Activated CD4-positive, alpha-beta T cell treated with anti-CD3 and anti-CD28 coated beads for 48 hours (primary cell): ENCODE data around the gene MNAT1.
"Not testable (repeated sequence)": the region's sequence is repeated elsewhere in the genome, so short reads cannot be mapped to it uniquely, and the experiment has no call there.

Experiments used
- DNase-seq: peaks from one replicate; pipeline ENCODE4 v3.0.0-alpha.2; 2020

The MNAT1 gene

DNA sequence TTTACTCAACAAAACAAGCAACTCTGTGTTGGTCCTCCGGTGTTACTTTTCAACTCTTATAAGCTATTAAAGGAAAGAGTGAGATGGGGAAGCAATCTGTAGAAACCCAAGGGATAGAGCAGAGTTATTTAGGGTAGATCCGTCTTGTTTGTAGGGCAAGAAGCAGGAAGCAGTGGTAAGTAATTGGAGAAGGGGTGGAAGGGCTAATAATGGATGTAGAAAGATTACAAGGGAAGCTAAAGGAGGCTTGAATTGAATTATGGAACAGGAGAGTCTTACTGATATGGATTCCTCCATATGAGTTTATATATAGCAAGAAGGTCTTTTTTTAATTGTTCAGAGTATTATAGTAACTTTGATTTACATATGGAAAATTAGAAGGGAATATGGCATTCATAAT is 72.7 kb downstream of the MNAT1 start:
- no peak for DNase-seq

DNA sequence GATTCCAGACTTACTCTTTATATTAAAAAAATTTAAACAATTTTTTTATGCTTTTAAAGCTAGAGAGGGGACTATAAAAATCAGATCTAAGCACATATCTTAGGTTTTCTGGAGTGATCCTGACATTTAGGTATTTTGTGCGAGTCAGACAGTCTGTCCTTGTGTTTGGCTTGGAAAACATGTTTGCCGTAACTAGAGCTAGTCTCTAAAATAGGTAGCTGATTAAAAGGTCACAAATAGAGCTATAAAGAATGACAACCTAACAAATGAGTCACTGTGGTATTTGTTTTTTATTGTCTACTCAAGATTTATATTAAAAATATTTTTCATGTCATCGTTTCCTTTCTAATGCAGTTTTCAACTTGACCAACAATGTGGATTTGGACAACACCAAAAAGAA is 73.4 kb downstream of the MNAT1 start:
- no peak for DNase-seq

DNA sequence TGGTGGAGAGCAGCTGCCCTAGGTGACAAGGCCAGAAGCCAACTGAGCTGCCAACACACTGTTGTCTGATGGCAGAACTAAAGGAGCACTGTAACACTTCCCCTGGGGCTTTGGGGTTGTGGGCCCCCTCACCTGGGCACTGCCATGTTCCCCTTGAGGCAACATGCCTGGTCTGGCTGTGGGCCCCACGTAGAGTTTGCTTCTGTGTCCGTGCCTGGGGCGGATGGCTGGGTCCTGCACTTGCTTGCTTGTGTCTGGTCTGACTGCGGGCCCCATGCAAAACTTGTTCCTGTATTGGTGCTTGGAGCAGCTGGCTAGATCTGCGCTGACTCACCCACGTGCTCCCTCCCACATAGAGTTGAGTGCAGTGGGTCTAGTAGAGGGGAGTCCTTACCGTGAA is 78.4 kb downstream of the MNAT1 start:
- no peak for DNase-seq

- no peak for DNase-seq
Observed at GRCh38 chr14:60815371-60815770, 80.8 kb downstream of the MNAT1 start.

DNA sequence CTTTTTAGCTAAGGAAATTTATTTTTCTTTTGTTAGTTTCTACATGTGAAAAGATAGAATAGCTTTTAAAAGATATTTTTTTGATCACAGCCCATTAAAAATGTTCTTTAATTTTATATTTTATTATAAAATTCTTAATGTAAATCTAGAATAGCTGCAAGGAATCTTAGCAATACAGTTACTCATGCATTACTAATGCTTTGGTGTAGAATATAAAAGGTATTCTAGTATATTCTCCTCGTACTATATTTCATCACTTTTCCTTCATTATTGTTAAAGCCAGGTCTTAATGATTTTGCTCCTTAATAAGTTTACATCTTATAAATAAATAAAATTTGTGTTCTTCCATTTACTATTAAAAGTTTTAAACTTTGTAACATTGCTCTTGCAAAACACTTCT is 82.6 kb downstream of the MNAT1 start:
- no peak for DNase-seq

GRCh38 chr14:60819575-60819974 is 85.0 kb downstream of the MNAT1 start:
- DNase-seq, result no peak

- no peak for DNase-seq
Observed at GRCh38 chr14:60838601-60839000, 104.0 kb downstream of the MNAT1 start.

DNA sequence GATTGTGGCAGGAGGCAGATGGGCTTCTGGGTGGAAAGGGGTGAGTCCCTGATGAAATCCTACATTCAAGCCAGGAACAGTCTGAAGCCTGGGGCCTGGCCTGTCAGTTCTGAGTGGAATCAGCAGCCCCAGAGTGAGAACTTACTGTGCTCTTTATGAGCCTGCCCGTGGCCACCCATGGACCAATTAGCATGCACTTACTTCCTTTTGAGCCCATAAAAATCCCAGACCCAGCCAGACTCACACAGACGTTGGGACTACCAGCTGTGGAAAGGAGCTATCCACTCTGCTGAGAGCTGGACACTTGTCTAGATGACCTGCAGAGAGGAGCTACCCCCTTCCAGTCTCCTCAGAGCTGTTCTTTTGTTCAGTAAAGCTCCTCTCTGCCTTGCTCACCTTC is 104.5 kb downstream of the MNAT1 start:
- DNase-seq, result no peak

DNA sequence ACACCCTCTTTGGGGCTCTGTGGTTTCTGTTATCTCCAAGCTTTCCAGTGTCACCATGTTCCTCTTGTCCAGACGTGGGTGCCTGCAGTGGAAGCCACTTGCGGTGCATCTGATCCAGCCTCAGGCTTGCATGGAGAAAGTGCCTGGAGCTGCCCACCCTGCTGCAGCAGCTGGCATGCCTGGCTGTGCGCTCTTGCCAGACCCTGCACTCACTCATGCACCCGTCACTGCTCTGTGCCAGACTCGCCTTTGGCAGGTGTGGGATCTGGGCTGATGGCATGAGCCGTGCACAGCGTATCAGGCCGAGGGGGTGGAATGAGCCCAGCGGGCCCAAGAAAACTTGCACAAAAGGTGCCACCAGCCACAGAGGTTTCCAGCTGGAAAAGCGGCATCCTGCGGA is 105.1 kb downstream of the MNAT1 start:
- DNase-seq, result no peak

GRCh38 chr14:60840313-60840712 is 105.8 kb downstream of the MNAT1 start:
- no peak for DNase-seq

DNA sequence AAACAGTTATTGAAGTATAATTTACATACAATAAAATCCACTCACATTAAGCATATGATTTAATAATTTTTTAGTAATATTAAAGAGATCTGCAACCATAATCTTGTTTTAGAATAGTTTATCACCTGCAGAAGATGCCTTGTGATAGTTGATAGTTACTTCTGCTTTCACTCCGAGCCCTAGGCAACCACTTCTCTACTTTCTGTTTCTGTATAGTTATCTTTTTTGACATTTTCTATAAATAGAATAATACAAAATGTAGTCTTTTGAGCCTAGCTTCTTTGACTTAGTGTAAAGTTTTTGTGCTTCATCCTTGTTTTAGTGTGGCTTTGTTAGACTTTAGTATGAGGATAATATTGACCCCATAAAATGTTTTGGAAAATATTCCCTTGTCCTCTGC is 111.0 kb downstream of the MNAT1 start:
- DNase-seq, result no peak

DNA sequence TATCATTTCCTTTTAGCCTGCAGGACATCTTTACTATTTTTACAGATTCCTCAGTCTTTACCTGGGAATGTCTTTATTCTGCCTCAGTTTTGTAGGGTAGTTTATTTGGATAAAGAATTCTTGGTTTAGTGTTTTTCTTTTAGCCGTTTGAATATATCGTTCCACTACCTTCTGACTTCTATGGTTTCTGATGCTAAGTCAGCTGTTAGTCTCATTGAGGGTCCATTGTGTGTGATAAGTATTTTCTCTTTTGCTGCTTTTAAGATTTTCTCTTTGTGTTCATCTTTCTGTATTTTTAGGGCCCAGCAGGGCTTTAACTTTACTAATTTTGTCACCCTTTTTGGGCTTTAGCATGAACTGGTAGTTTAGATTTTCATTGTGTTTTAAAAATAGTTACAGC is 113.5 kb downstream of the MNAT1 start:
- no peak for DNase-seq

DNA sequence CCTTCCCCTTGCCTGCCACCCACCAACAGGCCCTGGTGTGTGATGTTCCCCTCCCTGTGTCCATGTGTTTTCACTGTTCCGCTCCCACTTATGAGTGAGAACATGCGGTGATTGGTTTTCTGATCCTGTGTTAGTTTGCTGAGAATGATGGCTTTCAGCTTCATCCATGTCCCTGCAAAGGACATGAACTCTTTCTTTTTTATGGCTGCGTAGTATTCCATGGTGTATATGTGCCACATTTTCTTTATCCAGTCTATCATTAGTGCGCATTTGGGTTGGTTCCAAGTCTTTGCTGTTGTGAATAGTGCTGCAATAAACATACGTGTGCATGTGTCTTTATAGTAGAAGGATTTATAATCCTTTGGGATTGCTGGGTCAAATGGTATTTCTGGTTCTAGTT is 117.1 kb downstream of the MNAT1 start:
- not testable (repeated sequence) for DNase-seq

GRCh38 chr14:60856111-60856510 is 121.5 kb downstream of the MNAT1 start:
- no peak for DNase-seq

- DNase-seq, result no peak
Observed at GRCh38 chr14:60859525-60859924, 125.0 kb downstream of the MNAT1 start.

DNA sequence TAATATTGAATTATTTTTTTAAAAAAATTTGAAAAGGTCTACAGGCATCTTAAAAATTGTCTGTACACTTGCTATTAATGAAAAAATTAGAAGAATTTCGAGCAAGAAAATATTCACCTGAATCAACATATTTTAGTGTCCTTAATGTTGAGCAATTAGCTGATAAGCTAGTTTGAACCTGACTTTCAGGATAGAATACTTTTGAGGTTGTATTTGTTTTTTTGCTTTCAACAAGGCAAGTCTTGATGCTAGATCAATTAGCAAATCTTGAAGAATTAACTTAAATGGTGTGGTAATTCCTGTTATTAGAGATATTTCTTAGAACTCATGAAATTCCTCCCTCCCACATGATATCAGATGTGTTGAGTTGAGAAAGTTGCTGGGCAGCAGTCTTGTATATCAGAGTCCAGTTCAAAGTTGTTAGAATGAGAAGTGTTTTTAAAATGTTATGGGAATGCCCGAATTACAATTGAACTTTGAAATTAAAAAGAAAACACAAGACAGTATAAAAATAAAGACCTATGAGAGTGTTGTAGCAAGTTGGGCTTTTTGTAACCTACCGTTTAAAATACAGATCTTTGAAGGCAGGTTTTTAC is 127.1 kb downstream of the MNAT1 start:
- no peak for DNase-seq

DNA sequence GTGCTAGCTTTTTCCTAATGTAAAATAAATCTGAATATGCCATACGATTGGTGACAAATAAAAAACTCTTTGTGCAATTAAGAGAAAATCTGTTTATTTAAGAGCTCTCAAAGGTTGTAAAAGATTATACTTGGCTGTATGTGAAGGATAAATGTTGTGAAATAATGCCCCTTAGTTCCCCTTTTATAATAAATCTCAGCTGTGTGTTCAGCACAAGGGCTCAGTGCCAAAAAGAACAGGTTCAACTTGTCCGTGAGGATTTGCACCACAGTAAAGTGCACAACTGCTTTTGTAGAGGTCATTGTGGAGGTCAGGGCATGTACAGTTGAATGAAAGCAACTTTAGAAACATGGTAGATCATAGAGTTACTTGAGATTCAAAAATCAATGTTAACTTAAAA is 127.7 kb downstream of the MNAT1 start:
- no peak for DNase-seq

GRCh38 chr14:60863249-60863648 is 128.7 kb downstream of the MNAT1 start:
- no peak for DNase-seq

DNA sequence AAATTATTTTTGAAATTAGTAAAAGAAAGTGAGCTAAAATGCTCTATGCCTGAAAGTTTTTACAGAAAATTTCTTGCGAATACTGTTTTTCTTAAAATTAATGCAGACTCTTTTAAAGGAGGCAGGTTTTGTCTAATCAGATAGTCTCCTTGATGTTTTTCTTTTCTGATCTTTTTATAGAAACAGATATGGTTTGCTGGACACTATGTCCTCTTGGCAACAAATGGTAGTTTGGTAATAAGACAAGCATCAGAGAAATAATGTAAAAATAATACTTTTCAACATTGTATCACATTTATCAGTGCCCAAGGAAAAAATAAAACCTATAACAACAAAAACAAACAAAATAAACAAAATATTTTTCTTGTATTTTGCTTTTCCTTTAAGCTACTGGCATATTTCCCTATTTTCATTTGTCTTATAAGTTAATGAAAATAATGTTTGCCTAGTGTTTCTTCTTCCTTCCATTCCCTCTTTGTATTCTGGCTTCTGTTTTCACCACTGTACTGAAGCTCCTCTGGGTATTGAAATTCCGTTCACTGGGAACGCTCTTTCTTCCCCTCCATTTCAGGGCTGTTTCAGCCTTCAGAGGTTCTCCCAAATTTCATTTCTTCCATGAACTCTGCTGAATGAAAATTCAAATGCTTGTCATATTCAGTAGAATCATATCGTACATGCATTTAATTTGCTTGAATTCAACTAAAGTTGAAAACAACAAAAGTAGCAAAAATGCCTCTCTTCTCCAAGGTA is 131.0 kb downstream of the MNAT1 start:
- no peak for DNase-seq

GRCh38 chr14:60867503-60868172 is 133.1 kb downstream of the MNAT1 start:
- DNase-seq, result no peak

GRCh38 chr14:60878121-60878520 is 143.6 kb downstream of the MNAT1 start:
- no peak for DNase-seq

- DNase-seq, result no peak
Observed at GRCh38 chr14:60878536-60878935, 144.0 kb downstream of the MNAT1 start.

GRCh38 chr14:60882219-60882618 is 147.7 kb downstream of the MNAT1 start:
- DNase-seq, result no peak

GRCh38 chr14:60884134-60884533 is 149.6 kb downstream of the MNAT1 start:
- DNase-seq, result no peak
